Stomach (tissue), 9 donors: ENCODE data around the gene ACSS2. TPM values are rescaled to one million over a fixed set of nuclear protein-coding genes. Genes with fewer than 3 reads are reported as not detected.

Experiments used
- DNase-seq, 2 donors: peaks; one replicate each; pipeline versions ENCODE4 v3.0.0 to v3.0.0-alpha.2; 2013 to 2019
- H3K27ac ChIP-seq, 5 donors: fragments of 200-600 bp in 4 of 5; sonication (generic) in 4 of 5; one replicate each; pipeline ENCODE4 v1.5.1; 2013 to 2019; ENCODE audit warnings: mild to moderate bottlenecking in 1 of 5, moderate library complexity in 1 of 5
- H3K27me3 ChIP-seq, 3 donors: fragments of 200-600 bp; sonication (generic); one replicate each; pipeline ENCODE4 v1.5.1; 2017 to 2019; ENCODE audit warnings: mixed run types in 1 of 3
- H3K36me3 ChIP-seq, 4 donors: fragments of 200-600 bp; sonication (generic); 1 replicate in 3 of 4; 2 replicates in 1 of 4; pipeline ENCODE4 v1.5.1; 2016 to 2019
- H3K4me1 ChIP-seq, 4 donors: fragments of 200-600 bp; sonication (generic); one replicate each; pipeline ENCODE4 v1.5.1; 2016 to 2019
- H3K4me3 ChIP-seq, 4 donors: fragments of 200-600 bp; sonication (generic) in 3 of 4; one replicate each; pipeline ENCODE4 v1.5.1; 2016 to 2019; ENCODE audit warnings: mild to moderate bottlenecking in 1 of 4
- H3K9me3 ChIP-seq, 4 donors: fragments of 200-600 bp; sonication (generic); one replicate each; pipeline ENCODE4 v1.5.1; 2016 to 2019
- CTCF ChIP-seq, 7 experiments: fragments of 450-650 bp in 4 of 7; fragments of 200-600 bp in 3 of 7; sonication (generic) in 3 of 7; IDR thresholded peaks; one replicate each; pipeline ENCODE4 v1.5.1; 2016 to 2019; ENCODE audit warnings: antibody characterized with exemption in 7 of 7, control low read depth in 2 of 7, mild to moderate bottlenecking in 1 of 7
- EP300 ChIP-seq: sonication (generic); formaldehyde crosslinking; IDR thresholded peaks from one replicate; pipeline ENCODE4 v1.6.1; 2017; ENCODE audit warnings: antibody characterized with exemption
- POLR2A ChIP-seq, 4 donors: fragments of 450-650 bp; IDR thresholded peaks; one replicate each; pipeline ENCODE4 v1.6.1; 2016; ENCODE audit warnings: antibody characterized with exemption in 4 of 4, control low read depth in 2 of 4, mild to moderate bottlenecking in 1 of 4, moderate library complexity in 1 of 4
- POLR2AphosphoS5 ChIP-seq, 3 donors: sonication (generic); formaldehyde crosslinking; IDR thresholded peaks; one replicate each; pipeline ENCODE4 v1.6.1; 2016; ENCODE audit warnings: antibody characterized with exemption in 3 of 3
- WGBS, 5 donors: extraction: QIAGEN DNeasy Blood & Tissue Kit in 3 of 5; methylation state at CpG; one replicate each; pipeline versions ENCODE4 v1.1.5 to v1.1.7; 2013 to 2018; 5-methylcytosine and 5-hydroxymethylcytosine counted together
- intact Hi-C: fragments of 100-400 bp; cut with DNase I; formaldehyde crosslinking; loops from one replicate; pipeline ENCODE4 v1.15.1; 2023; ENCODE audit warnings: low total_unique reads
- polyA plus RNA-seq, 3 donors: library from polyadenylated mRNA; stranded (reverse); fragments of 200-250 nt; gene quantifications; one replicate each; pipeline ENCODE4 v1.2.3, GENCODE V29; 2013
- total RNA-seq, 5 donors: library from RNA; depleted of rRNA; stranded (reverse); fragments of >200 nt; gene quantifications; one replicate each; pipeline versions ENCODE4 v1.1.0 to v1.2.3, GENCODE V29; 2014 to 2016
- donor health status: healthy with polysubstance abuse.
- donor health status: Bipolar disorder and iron deficiency.
- donor health status: healthy.

Gene ACSS2
- total and polyA plus RNA-seq, 8 donors = 59.0 to 1,709 (median 139) TPM

- peaks cover 63 to 96% (median 90%) of the 10 kb centered on the region in 4 donors for H3K36me3 ChIP-seq
- H3K4me3 ChIP-seq = no peak overlapping the region
- intact Hi-C loops = no loop called here
- H3K27me3 ChIP-seq = no peaks in the 10 kb centered on the region
- TF ChIP-seq CTCF (IDR thresholded peaks at IDR 0.05) (no peak), POLR2A (IDR thresholded peaks at IDR 0.05) (no peak)
- H3K27ac ChIP-seq = no peak overlapping the region
- no peak for DNase-seq
- no peaks in the 10 kb centered on the region for H3K9me3 ChIP-seq
- H3K4me1 ChIP-seq = peaks cover 8 to 17% (median 12%) of the 10 kb centered on the region in 4 donors
- 90 to 100% (median 96%) methylated on average over 1 of the region's 1 CpG for WGBS, 5 donors
These were observed 50.2 kb downstream of the ACSS2 start for GRCh38 chr20:34926581-34926980.

GRCh38 chr20:34927736-34928135, 51.3 kb downstream of the ACSS2 start:
- Histone ChIP-seq H3K27me3 (no peaks in the 10 kb centered on the region), H3K36me3 (peaks cover 59 to 97% (median 96%) of the 10 kb centered on the region in 4 donors), H3K4me3 (no peak overlapping the region), H3K9me3 (no peaks in the 10 kb centered on the region), H3K27ac (peak overlapping the region in 1 of 5 donors; percentile 29), H3K4me1 (peaks cover 0 to 8% (median 3%) of the 10 kb centered on the region in 4 donors)
- intact Hi-C loops = no loop called here
- TF ChIP-seq POLR2AphosphoS5 (IDR thresholded peaks at IDR 0.05) (no peak), POLR2A (IDR thresholded peaks at IDR 0.05) (no peak), CTCF (IDR thresholded peaks at IDR 0.05) (no peak), EP300 (no peak)
- DNase-seq = no peak
- WGBS, 5 donors = 100% methylated on average over 1 of the region's 1 CpG

GRCh38 chr20:34928411-34928810, 52.0 kb downstream of the ACSS2 start:
- Histone ChIP-seq H3K27me3 (no peaks in the 10 kb centered on the region), H3K36me3 (peaks cover 57 to 99% (median 94%) of the 10 kb centered on the region in 4 donors), H3K4me1 (peaks cover 0 to 1% (median under 1%) of the 10 kb centered on the region in 4 donors), H3K4me3 (no peak overlapping the region), H3K27ac (no peak overlapping the region), H3K9me3 (no peaks in the 10 kb centered on the region)
- TF ChIP-seq POLR2A (IDR thresholded peaks at IDR 0.05) (no peak), CTCF (IDR thresholded peaks at IDR 0.05) (no peak), POLR2AphosphoS5 (IDR thresholded peaks at IDR 0.05) (no peak), EP300 (no peak)
- intact Hi-C loops = no loop called here
- 85 to 99% (median 92%) methylated on average over 2 of the region's 2 CpGs for WGBS, 5 donors
- no peak for DNase-seq

- H3K27me3 ChIP-seq = no peaks in the 10 kb centered on the region
- peaks cover 27 to 95% (median 83%) of the 10 kb centered on the region in 4 donors for H3K36me3 ChIP-seq
- H3K9me3 ChIP-seq = no peaks in the 10 kb centered on the region
- no peak overlapping the region for H3K4me3 ChIP-seq
- no peak overlapping the region for H3K27ac ChIP-seq
- peaks cover 0 to 18% (median 7%) of the 10 kb centered on the region in 4 donors for H3K4me1 ChIP-seq
- DNase-seq = no peak
- TF ChIP-seq CTCF (IDR thresholded peaks at IDR 0.05) (no peak), POLR2AphosphoS5 (IDR thresholded peaks at IDR 0.05) (no peak), POLR2A (IDR thresholded peaks at IDR 0.05) (no peak), EP300 (no peak)
- 64 to 88% (median 75%) methylated on average over 6 to 7 of the region's 7 CpGs for WGBS, 5 donors
- intact Hi-C loops = no loop called here
These were observed 55.4 kb downstream of the ACSS2 start for GRCh38 chr20:34931771-34932170.
